ENCODE data around the gene WDFY3.

Gene WDFY3

DNA sequence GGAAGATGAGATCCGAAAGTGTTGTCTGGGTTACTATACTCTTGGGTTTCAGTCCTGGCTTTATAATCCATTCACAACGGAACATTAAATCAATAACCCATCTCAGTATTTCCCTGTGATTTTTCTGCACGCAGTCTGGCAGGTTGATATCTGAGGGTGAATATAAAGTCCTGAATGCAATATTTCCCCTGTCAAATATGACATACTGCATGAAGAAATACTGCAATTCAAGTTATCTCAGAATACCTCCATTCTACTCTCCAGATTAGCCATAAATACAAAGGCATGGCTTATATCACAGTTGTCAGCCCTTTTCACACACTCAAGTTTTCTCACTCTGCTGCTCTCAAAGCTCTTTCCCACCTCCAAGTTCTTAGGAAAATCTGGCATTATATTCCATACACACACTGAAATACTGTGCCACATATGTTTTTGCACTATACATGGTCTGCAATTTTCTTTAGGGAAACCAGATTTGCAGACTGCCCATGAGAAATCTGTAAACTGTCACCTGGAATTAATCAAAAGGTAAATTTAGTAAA lies 64.7 kb downstream of the WDFY3 start:
- DNase-seq: no peak

DNA sequence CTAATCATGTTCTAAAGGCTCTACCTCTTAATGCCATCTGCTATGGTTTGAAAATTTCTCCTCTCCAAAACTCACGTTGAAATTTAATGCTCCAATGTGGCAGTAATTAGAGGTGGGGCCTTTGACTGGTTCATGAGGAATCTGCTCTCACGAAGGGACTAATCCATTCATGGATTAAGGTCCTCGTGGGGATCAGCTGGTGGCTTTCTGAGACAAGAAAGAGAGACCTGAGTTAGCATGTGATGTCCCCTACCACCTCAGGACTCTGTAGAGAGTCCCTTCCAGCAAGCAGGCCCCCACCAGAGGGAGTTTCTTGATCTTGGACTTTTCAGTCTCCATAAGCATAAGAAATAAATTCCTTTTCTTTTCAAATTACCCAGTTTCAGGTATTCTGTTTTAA lies 65.3 kb downstream of the WDFY3 start:
- no peak for DNase-seq

- DNase-seq: no peak
These were observed 66.9 kb downstream of the WDFY3 start for GRCh38 chr4:84899616-84900015.

DNA sequence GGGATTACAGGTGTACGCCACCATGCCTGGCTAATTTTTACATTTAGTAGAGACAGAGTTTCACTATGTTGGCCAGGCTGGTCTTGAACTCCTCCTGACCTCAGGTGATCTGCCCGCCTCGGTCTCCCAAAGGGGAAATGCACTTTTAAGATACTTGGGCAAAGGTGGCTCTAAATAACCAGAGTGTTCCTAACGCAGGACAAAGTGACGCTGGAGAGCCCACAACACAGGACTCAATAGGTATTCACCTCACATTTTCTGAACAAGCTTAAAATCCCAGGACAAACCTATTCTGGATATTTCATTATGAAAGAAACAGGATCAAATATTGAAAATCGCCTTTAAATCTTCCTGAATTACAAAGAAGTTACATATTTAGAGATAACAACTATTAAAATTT lies 69.0 kb downstream of the WDFY3 start:
- no peak for DNase-seq

DNA sequence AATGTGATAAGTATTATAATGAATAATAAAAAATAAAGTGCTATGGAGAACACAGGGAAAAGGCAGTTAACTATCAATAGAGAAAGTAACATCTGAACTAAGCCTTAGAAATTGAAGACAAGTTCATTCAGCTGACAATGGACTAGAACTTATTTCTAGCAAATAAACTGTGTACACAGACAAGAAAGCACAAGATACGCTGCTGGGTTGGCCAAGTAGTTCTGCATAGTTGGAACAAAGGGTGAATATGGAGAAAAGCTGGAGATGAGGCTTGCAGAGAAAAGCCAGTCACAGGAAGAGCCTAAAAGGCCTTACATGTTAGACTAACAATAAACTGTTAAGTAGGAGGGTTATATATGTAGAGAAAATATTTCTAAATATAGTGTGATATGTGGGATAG lies 71.2 kb downstream of the WDFY3 start:
- DNase-seq: no peak

DNA sequence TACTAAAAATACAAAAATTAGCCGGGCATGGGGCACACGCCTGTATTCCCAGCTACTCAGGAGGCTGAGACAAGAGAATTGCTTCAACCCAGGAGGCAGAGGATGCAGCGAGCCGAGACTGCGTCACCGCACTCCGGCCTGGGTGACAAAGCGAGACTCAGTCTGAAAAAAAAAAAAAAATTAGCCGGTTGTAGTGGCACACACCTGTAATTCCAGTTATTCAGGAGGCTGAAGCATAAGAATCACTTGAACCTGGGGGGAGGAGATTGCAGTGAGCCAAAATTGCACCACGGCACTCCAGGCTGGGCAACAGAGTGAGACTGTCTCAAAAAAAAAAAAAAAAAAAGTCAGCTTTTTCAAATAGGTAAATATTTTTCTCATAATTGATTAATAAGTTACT lies 71.9 kb downstream of the WDFY3 start:
- no peak for DNase-seq

GRCh38 chr4:84892950-84893349 lies 73.5 kb downstream of the WDFY3 start:
- DNase-seq: no peak

DNA sequence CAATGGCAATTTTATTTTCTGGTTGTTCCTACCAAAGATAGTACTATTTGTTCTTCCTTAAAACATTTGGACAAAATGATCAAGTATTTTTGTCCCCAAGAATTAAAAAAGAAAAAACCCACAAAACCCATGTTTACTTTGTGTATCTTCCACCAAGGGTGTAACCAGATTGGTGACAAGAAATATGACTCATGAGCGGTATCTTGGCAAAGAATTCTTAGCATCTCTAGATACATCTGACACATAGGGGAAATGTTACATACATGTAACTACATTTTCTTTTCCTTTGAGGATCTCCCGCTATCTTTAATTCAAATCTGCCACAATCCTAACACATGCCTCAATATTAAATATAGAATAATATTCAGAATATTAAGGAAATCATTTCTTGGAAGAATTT lies 78.7 kb downstream of the WDFY3 start:
- DNase-seq: no peak

- no peak for DNase-seq
These were observed 86.8 kb downstream of the WDFY3 start for GRCh38 chr4:84879651-84880200.

DNA sequence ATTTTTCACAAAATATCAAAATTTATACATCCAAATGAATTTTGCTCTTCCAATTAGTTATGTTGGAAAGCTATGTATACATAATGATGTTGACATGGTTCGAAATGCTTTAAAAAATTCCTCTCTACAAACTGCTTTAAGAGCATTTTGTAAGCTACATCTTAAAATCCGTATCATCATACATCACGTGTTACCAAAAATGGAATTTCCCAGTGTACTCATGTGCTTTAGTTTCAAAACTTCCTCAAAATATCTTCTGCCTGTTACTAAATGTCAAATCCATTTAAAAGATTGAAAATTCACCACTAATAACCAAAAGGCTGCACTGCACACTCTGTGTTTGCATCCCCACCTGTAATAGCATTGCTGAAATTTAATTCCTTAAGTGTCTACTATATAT lies 87.9 kb downstream of the WDFY3 start:
- DNase-seq: no peak

GRCh38 chr4:84878090-84878489 lies 88.4 kb downstream of the WDFY3 start:
- no peak for DNase-seq

- DNase-seq: no peak
These were observed 89.2 kb downstream of the WDFY3 start for GRCh38 chr4:84877051-84877833.

DNA sequence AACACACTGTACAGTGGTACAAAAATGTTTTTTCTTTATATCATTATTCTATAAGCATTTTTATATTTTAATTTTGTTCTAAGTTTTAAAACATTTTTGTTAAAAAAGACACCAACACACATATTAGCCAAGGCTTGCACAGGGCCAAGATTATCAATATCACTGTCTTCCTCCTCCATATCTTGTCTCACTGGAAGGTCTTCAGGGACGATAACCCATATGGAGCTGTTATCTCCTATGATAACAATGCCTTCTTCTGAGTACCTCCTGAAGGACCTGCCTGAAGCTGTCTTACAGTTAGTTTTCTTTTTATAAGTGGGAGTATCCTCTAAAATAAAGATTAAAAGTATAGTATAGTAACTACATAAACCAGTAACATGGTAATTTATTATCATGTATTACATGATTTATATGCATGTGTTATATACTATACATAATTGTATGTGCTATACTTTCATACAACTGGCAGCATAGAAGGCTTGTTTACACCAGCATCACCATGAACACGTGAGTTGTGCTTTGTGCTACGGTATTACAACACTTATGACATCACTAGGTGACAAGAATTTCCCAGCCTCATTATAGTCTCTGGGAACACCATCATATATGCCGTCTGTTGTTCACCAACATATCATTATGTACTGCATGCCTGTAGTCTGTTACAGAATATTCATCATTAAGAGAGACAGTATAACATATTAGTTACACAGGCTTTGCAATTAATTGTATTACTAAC lies 90.7 kb downstream of the WDFY3 start:
- DNase-seq: no peak

DNA sequence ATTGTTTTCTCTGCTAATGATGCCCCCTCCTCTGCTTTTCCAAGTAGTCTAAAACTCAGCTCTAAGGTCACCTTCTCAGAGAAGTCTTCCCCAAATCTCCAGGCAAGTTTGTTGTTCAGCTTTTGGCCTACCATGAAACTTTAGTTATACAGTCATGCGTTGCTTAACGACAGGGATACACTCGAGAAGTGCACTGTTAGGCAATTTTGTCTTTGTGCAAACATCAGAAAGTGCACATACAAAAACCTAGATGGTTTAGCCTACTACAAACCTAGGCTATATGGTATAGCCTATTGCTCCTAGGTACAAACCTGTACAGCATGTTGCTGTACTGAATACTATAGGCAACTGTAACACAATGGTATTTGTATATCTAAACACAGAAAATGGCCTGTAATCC lies 91.9 kb downstream of the WDFY3 start:
- no peak for DNase-seq

GRCh38 chr4:84870398-84871163 lies 95.9 kb downstream of the WDFY3 start:
- no peak for DNase-seq

GRCh38 chr4:84866295-84866694 lies 100.2 kb downstream of the WDFY3 start:
- no peak for DNase-seq

DNA sequence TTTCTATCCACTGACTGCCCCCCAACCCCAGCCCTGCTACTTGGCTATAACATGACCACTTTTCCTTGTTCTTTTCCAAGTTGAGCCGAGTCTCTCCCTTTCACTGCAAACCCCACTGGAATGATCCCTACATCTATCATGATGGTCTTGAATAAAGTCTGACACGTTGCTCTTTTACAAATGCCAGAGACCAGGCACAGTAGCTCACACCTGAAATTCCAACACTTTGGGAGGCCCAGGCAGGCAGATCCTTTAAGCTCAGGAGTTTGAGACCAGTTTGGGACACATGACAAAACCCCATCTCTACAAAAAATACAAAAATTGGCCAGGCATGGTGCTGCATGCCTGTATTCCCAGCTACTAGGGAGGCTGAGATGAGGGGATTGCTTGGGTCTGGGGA lies 100.9 kb downstream of the WDFY3 start:
- DNase-seq: no peak

- no peak for DNase-seq
These were observed 104.4 kb downstream of the WDFY3 start for GRCh38 chr4:84862064-84862463.

DNA sequence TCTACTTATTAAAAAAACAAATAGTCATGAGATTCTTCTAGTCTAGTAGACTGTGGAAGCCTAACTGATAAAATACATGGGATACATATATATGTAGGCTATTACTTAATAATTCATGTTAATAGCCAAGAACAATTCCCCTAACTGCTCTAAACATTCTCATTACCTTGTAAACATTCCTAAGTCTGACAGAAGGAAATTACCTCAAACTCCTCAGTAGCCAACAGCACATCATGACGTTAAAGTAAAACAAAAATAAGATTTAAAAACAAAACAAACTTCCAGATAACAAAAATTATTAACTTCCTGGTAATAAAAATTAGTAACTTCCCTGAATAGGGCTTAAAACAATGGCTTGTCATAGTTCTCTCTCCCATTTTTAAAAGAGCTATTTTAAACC lies 109.2 kb downstream of the WDFY3 start:
- no peak for DNase-seq

- DNase-seq: no peak
These were observed 109.9 kb downstream of the WDFY3 start for GRCh38 chr4:84856468-84857049.

DNA sequence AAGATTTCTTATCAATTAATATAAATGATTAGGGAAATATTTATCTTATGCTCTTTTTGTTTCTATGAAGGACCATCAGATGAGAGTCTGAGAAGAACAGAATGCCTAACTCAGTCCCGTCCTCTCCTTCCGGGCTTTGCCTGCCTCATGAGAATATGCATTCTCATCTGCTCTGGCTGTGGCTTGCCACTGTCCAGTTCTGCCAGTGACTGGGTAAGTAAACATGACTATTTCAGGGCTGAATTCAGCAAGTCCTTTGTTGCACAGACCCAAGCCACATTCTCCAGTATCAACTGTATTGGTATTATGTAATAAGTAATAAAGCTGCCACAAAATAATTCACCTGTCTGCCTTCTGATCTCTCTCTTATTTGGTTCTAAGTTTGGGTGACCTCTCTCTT lies 110.7 kb downstream of the WDFY3 start:
- DNase-seq: no peak

- DNase-seq: no peak
These were observed 114.4 kb downstream of the WDFY3 start for GRCh38 chr4:84852081-84852480.

Measured in CD4-positive, alpha-beta T cell treated with Interleukin-17A for 4 hours (primary cell).